Measurements from ENCODE around the gene CDKAL1. TPM values are rescaled to one million over a fixed set of nuclear protein-coding genes. Genes with fewer than 3 reads are reported as not detected.

Gene CDKAL1
- total and polyA plus RNA-seq, 2 of the 8 experiments (the other 6 are each of a cell fraction or from before 2014, with no cell fraction given), result 8.4 to 24.6 TPM

DNA sequence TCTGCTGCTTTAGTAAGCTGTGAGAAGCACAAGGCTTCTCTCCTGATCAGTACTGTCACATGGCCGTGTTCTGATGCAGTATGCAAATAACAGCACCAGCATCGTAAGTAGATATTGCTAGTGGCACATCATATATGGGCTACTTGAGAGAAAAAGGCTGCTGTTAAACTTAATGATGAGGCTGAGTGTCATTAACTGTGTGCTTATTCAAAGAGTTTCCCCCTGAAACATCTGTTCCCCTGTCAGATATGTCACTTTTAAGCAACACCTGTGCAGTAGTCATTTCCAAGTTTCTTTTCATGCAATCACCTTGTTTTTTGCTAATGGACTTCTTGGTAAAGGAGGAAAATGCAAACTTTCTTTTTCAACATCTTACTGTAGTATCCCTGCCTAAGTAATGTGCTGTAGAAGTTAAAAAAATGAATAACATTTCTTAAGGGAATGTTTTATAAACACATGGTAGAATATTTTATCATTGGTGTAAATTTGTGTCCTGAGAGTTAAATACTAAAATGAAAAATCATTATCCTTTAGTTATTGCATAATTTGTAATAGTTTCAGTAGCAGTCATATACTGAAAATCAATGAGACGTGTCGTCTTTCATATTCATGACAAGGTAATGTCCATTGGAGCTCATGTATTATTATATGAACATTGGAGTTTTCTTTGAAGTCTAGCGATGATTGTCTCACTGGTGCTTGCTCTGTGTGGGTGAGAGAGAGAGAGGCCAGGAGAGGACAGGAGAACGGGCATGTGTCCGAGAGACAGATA lies 366.3 kb downstream of the CDKAL1 start (continued):
- TF ChIP-seq, protein P1, sequence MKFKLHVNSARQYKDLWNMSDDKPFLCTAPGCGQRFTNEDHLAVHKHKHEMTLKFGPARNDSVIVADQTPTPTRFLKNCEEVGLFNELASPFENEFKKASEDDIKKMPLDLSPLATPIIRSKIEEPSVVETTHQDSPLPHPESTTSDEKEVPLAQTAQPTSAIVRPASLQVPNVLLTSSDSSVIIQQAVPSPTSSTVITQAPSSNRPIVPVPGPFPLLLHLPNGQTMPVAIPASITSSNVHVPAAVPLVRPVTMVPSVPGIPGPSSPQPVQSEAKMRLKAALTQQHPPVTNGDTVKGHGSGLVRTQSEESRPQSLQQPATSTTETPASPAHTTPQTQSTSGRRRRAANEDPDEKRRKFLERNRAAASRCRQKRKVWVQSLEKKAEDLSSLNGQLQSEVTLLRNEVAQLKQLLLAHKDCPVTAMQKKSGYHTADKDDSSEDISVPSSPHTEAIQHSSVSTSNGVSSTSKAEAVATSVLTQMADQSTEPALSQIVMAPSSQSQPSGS (IDR thresholded peaks at IDR 0.05; ENCODE audit: low read length), result no peak
- TF ChIP-seq YY1 (IDR thresholded peaks at IDR 0.05; ENCODE audit: low read depth, low read length), result no peak

All from H1 (cell line).